Erythroblast (primary cell): Measurements from ENCODE around the gene MTA2.

Experiments
- GATA1 ChIP-seq: IDR thresholded peaks from 2 replicates; pipeline ENCODE4 v1.6.1; 2011; ENCODE audit warnings: low read depth, mild to moderate bottlenecking, control low read depth, low read length, moderate library complexity
- POLR2A ChIP-seq: IDR thresholded peaks from 2 replicates; pipeline ENCODE4 v1.6.1; 2011; ENCODE audit warnings: mild to moderate bottlenecking, low read length

DNA sequence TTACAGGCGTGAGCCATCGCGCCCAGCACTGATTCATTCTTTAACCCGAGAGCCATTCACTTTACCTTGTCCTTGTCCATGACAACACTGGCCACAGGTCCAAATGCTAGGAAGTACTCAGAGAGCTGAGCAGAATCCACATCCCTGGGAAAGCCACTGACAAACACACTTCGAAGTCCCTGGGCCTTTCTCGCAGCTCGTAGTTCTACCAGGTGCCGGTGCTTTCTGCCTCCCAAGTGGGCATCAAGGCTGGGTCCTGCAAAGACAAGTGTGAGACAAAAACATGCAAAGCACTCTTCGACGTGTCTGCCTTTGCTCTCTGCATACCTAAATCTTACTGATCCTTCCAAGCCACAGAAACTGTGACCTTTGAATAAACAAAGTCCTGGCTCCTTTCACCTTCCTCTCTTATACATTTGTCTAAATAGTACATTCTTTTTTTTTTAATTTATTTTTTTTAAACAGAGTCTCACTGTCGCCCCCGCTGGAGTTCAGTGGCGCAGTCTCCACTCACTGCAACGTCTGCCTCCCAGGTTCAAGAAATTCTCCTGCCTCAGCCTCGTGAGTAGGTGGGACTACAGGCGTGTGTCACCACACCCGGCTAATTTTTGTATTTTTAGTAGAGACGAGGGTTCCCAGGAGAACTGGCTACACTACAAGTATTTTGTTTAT is 12.6 kb downstream of the MTA2 start:
- TF ChIP-seq POLR2A = no peak
- TF ChIP-seq GATA1 = no peak
